ENCODE measurements around the gene MPP3. TPM values are rescaled to one million over a fixed set of nuclear protein-coding genes. Genes with fewer than 3 reads are reported as not detected.

MPP3 gene, protein sequence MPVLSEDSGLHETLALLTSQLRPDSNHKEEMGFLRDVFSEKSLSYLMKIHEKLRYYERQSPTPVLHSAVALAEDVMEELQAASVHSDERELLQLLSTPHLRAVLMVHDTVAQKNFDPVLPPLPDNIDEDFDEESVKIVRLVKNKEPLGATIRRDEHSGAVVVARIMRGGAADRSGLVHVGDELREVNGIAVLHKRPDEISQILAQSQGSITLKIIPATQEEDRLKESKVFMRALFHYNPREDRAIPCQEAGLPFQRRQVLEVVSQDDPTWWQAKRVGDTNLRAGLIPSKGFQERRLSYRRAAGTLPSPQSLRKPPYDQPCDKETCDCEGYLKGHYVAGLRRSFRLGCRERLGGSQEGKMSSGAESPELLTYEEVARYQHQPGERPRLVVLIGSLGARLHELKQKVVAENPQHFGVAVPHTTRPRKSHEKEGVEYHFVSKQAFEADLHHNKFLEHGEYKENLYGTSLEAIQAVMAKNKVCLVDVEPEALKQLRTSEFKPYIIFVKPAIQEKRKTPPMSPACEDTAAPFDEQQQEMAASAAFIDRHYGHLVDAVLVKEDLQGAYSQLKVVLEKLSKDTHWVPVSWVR
- total RNA-seq: 6.2 and 8.6 TPM in 2 replicates

DNA sequence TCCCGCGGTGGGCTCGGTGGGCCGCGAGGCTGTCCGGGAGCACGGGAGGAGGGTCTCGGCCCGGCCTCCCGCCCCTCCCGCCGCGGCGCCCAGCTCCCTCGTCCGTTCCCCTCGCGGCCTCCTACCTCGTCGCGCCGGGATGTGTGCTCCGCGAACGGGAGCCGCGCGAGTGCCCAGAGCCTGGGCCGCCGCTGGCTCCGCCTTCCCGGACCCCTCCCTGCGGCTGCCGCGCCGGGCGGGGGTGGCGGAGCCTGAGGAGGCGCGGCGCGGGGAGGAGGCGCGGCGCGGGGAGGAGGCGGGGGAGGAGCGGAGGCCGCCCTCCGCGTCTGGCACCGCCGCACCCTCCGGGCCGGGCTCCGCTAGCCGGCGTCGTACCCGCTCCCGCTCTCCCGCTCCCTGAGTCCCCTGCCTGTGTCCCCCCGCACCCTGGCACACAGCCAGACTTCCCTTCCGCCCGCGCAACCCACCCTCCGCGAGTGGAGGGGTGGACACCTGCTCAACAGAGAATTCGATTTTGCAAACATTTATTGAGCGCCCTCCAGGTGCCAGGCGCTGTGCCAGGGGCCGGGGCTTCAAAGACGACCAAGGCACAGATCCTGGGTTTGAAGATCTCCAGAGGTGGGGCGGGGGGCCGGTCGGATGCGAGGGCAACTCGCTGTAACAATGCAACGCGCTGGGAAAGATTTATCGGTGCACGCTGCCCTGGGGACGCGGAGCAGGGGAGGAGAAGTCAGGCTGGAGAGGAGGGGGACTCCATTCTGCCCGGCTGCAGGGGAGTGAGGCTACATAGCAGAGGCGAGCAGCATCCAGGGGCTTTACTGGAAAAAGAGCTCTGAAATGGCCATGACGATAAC is at the start of gene MPP3:
MPP3 (minus strand) TSS at position 171 of the 854 bp plus-strand sequence. CDS start 1,240 bp downstream, outside the sequence.

DNA sequence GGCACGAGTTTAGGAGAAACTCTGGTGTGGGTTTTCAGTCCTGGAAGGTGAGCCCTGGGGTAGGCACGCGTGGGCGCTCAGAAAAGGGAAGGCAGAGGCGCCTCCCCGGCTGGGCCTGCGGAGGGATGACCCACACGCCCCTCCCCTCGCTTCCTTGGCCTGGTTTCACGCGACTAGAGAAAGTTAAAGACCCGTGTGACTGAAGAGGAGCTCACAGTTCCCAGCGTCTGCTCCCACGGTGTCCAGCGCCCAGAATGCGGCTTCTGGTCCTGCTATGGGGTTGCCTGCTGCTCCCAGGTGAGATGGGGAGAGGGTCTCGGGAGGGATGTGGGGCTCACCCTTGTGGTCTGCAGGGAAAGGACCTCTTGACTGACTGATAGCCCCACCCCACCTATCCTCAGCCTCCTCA is 14.0 kb upstream of the MPP3 start, which contains the start of gene CD300LG:
CD300LG (plus strand) TSS at position 214 of the 409 bp plus-strand sequence; CDS start at position 255, 41 bp downstream.

DNA sequence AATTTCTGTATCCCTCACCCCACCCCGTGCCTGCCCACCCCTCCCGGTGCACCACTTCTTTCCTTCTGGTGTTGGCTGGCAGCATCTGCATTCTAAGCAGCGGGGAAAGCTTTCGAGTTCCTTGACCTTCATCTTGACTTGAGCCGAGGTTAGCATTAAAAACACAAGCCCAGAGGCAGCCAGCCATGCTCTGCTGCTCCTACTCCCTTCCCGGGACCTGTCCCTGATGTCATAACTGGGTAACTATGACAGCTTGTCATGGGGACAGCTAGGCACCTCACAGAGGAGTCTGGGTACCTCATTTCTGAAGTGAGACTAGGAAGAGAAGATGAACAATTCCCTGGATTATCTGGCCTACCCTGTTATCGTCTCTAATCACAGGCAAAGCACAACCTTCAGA is 52.8 kb downstream of the MPP3 start, which contains the start of gene CFAP97D1:
CFAP97D1 (plus strand) TSS at position 301 of the 400 bp plus-strand sequence; CDS start at position 329, 28 bp downstream.

DNA sequence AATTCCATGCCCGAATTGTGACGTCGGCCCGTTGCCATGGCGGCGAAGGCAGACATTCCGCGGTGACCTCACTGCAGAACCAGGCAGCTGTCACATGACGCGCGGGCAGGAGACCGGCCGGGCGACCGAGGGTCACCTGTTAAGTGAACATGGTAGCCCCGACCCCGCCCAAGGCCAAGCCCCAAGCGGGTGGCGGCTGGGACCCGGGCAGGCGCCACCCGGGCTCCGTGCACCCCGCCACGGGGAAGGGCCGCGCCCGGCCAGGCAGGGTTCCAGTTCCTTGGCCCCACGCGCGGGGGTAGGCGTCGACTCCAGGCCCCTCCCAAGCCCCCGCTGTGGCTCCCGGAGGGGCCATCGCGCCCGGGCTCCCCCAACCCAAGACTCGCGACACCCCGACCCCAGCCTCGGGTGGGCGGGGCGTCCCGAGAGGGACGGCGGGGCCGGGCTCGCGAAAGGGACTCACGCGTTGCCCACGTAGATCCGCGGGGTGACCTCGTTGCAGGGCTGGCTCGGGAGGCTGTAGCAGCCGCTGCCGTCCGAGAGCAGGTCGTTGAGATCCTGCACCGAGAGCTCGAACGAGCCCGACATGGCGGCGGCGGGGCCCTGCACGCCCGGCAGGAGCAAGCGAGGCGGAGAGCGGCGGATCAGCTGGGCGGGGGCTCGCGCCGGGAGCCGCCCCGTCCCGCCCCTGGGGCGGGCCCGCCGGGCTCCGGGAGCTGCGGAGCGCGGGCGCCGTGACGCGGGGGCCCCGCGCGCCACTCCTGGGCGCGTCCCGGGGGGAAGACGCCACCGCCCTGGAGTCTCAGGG is 54.4 kb downstream of the MPP3 start, which contains the start of gene DUSP3:
DUSP3 (minus strand) TSS at position 641 of the 808 bp plus-strand sequence; CDS start at position 588, 53 bp downstream.

DNA sequence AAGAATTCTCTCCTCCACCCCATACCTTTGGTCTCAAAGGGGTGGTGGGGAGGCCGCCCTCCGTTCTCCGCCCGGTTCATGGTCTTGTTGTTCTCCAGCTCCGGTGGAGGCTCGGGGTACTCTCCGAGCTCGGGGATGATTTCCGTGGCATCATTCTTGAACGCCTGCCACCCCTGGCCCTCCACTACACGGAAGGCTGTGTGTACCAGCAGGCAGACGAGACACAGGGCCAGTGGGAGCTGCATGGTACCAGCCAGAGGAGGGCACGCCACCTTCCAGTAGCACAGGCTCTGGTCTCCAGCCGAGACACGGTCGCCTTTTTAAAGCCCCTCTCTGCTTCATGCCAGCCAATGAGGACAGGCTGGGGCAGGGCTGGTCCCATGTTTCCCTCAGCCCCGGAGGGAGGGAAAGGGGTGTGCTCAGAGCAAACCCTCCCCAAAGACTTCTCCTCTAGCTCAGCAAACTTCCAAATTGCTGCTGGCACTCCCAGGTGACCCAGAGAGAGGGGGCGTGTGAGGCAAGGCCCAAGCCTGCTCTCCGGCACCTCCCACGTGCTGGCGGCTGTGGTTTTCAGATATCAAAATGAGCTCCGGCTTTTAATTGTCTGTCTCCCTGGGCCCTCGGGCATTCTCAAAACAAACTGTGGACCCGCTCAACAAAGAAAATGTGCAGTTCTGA is 74.3 kb downstream of the MPP3 start, which contains the start of gene SOST:
SOST (minus strand) TSS at position 295 of the 678 bp plus-strand sequence; CDS start at position 245, 50 bp downstream.

Other genes starting within 250 kb of the MPP3 start
- gene MEOX1, start 171.2 kb downstream of the MPP3 start, total RNA-seq: not detected in 2 replicates
- 0.15 TPM in 1 of 2 replicates, not detected in the other for gene SOST, start 74.4 kb downstream of the MPP3 start, total RNA-seq
- 16.6 and 23.8 TPM in 2 replicates for gene DUSP3, start 54.2 kb downstream of the MPP3 start, total RNA-seq
- gene CFAP97D1, start 52.7 kb downstream of the MPP3 start, total RNA-seq: not detected in 2 replicates
- not detected in 2 replicates for gene CD300LG, start 14.0 kb upstream of the MPP3 start, total RNA-seq
- 0.31 and 0.61 TPM in 2 replicates for gene MPP2, start 74.4 kb upstream of the MPP3 start, total RNA-seq
- 1.6 TPM in 1 of 2 replicates, not detected in the other for gene PPY, start 109.3 kb upstream of the MPP3 start, total RNA-seq
- 0.11 TPM in 1 of 2 replicates, not detected in the other for gene PYY, start 120.8 kb upstream of the MPP3 start, total RNA-seq
- gene NAGS, start 171.5 kb upstream of the MPP3 start, total RNA-seq: 17.1 TPM in 2 replicates
- 40.8 and 42.8 TPM in 2 replicates for gene TMEM101, start 181.8 kb upstream of the MPP3 start, total RNA-seq
- 55.6 and 59.4 TPM in 2 replicates for gene LSM12, start 233.5 kb upstream of the MPP3 start, total RNA-seq
- gene G6PC3, start 237.6 kb upstream of the MPP3 start, total RNA-seq: 36.5 and 42.4 TPM in 2 replicates